Activated CD4-positive, alpha-beta T cell treated with anti-CD3 and anti-CD28 coated beads, Interleukin-2, amount 10 ng/mL, durations not matched to agents 7 days and 5 days (primary cell): ENCODE measurements around the gene TBC1D21. TPM values are rescaled to one million over a fixed set of nuclear protein-coding genes. Genes with fewer than 3 reads are reported as not detected.

Experiments used
- CTCF ChIA-PET: fragments of 350-600 bp; sonication (Branson Sonifier 250); formaldehyde crosslinking; loops from one replicate; lab custom pipeline; 2021; ENCODE audit warnings: antibody characterized with exemption; lab: Charles Lee
- POLR2A ChIA-PET: fragments of 350-600 bp; sonication (Branson Sonifier 250); formaldehyde crosslinking; loops from one replicate; lab custom pipeline; 2021; ENCODE audit warnings: antibody characterized with exemption; lab: Charles Lee
- DNase-seq: peaks from one replicate; pipeline ENCODE4 v3.0.0-alpha.2; 2020
- H3K27ac Mint-ChIP-seq: one replicate; pipeline ENCODE4 v1.8.0; 2021; ENCODE audit warnings: mild to moderate bottlenecking, moderate library complexity, mixed read lengths
- H3K27me3 Mint-ChIP-seq: one replicate; pipeline ENCODE4 v1.8.0; 2021; ENCODE audit warnings: mixed read lengths
- H3K36me3 Mint-ChIP-seq: one replicate; pipeline ENCODE4 v1.8.0; 2021; ENCODE audit warnings: low read depth, mixed read lengths
- H3K4me1 Mint-ChIP-seq: one replicate; pipeline ENCODE4 v1.8.0; 2021; ENCODE audit warnings: mixed read lengths
- H3K4me3 Mint-ChIP-seq: one replicate; pipeline ENCODE4 v1.8.0; 2021; ENCODE audit warnings: mild to moderate bottlenecking, moderate library complexity, mixed read lengths
- H3K9me3 Mint-ChIP-seq: one replicate; pipeline ENCODE4 v1.8.0; 2021; ENCODE audit warnings: mixed read lengths
- total RNA-seq, 2 experiments: library from RNA; stranded (reverse); gene quantifications; one replicate each; pipeline ENCODE4 v1.2.3, GENCODE V29; 2021

TBC1D21 gene
- total RNA-seq, 2 experiments from 2014 or later = not detected

- DNase-seq = no peak
- ChIA-PET POLR2A (no interaction called here), CTCF (interaction anchor here (0.9 to 1.7 kb wide), 6 partner anchors 10 to 49 kb away, joined by 3 to 7 read pairs (median 4); no protein-coding TSS in a partner anchor)
- peak overlapping the region; percentile 78 for H3K27ac Mint-ChIP-seq
- H3K36me3 Mint-ChIP-seq = peaks cover 6% of the 10 kb centered on the region
- peaks cover 64% of the 10 kb centered on the region for H3K4me1 Mint-ChIP-seq
- H3K27me3 Mint-ChIP-seq = peaks cover 3% of the 10 kb centered on the region
- H3K9me3 Mint-ChIP-seq = peaks cover 2% of the 10 kb centered on the region
- H3K4me3 Mint-ChIP-seq = no peak overlapping the region
Observed at GRCh38 chr15:73924171-73924921, 51.0 kb downstream of the TBC1D21 start.

GRCh38 chr15:73925848-73926218 is 52.5 kb downstream of the TBC1D21 start:
- ChIA-PET POLR2A (no interaction called here), CTCF (interaction anchor here (1.2 kb wide), 1 partner anchor 11 kb away, joined by 3 read pairs; no protein-coding TSS in a partner anchor)
- H3K27ac Mint-ChIP-seq = peak overlapping the region; percentile 77
- no peaks in the 10 kb centered on the region for H3K9me3 Mint-ChIP-seq
- H3K36me3 Mint-ChIP-seq = peaks cover 2% of the 10 kb centered on the region
- H3K4me1 Mint-ChIP-seq = peaks cover 61% of the 10 kb centered on the region
- DNase-seq = no peak
- peaks cover 3% of the 10 kb centered on the region for H3K27me3 Mint-ChIP-seq
- peak overlapping the region; percentile 51 for H3K4me3 Mint-ChIP-seq

GRCh38 chr15:73926219-73927002 is 53.0 kb downstream of the TBC1D21 start, which contains the start of gene LOXL1:
LOXL1 (plus strand) TSS chr15:73926462; CDS start chr15:73926784, 322 bp downstream.
- Mint-ChIP-seq H3K4me3 (peak within 1 kb of the TSS; percentile 51), H3K27ac (peak within 1 kb of the TSS; percentile 77)

GRCh38 chr15:73927003-73927475 is 53.7 kb downstream of the TBC1D21 start:
- ChIA-PET CTCF (interaction anchor here (0.7 to 2.0 kb wide), 16 partner anchors 9 to 112 kb away, joined by 3 to 11 read pairs (median 6); partner anchors contain the start of genes PML and TBC1D21), POLR2A (no interaction called here)
- H3K4me1 Mint-ChIP-seq = peaks cover 58% of the 10 kb centered on the region
- H3K4me3 Mint-ChIP-seq = peak overlapping the region; percentile 41
- H3K27ac Mint-ChIP-seq = peak overlapping the region; percentile 36
- peak; percentile 29 for DNase-seq
- H3K9me3 Mint-ChIP-seq = no peaks in the 10 kb centered on the region
- H3K27me3 Mint-ChIP-seq = peaks cover 3% of the 10 kb centered on the region
- peaks cover 2% of the 10 kb centered on the region for H3K36me3 Mint-ChIP-seq

More at GRCh38 chr15:73926219-73927002, 53.0 kb downstream of the TBC1D21 start, which contains the start of gene LOXL1:
- CTCF ChIA-PET = interaction anchor here (1.8 kb wide), 1 partner anchor 19 kb away, joined by 10 read pairs; no protein-coding TSS in a partner anchor
- Mint-ChIP-seq H3K27me3 (peaks cover 3% of the 10 kb centered on the region), H3K36me3 (peaks cover 2% of the 10 kb centered on the region), H3K9me3 (no peaks in the 10 kb centered on the region), H3K4me1 (peaks cover 61% of the 10 kb centered on the region)
- POLR2A ChIA-PET = no interaction called here
- DNase-seq = no peak

- peaks cover 3% of the 10 kb centered on the region for H3K27me3 Mint-ChIP-seq
- peaks cover 2% of the 10 kb centered on the region for H3K36me3 Mint-ChIP-seq
- H3K4me1 Mint-ChIP-seq = peaks cover 58% of the 10 kb centered on the region
- no peaks in the 10 kb centered on the region for H3K9me3 Mint-ChIP-seq
- DNase-seq = peak; percentile 73
- H3K27ac Mint-ChIP-seq = peak overlapping the region; percentile 63
- ChIA-PET POLR2A (no interaction called here), CTCF (interaction anchor here (0.7 to 2.0 kb wide), 21 partner anchors 8 to 112 kb away, joined by 3 to 11 read pairs (median 4); partner anchors contain the start of genes PML and TBC1D21)
- peak overlapping the region; percentile 69 for H3K4me3 Mint-ChIP-seq
Observed at GRCh38 chr15:73927476-73928240, 54.3 kb downstream of the TBC1D21 start.

GRCh38 chr15:73928241-73928579 is 54.8 kb downstream of the TBC1D21 start:
- Mint-ChIP-seq H3K9me3 (no peaks in the 10 kb centered on the region), H3K27ac (peak overlapping the region; percentile 63), H3K36me3 (peaks cover 2% of the 10 kb centered on the region), H3K4me1 (peaks cover 56% of the 10 kb centered on the region), H3K4me3 (peak overlapping the region; percentile 69), H3K27me3 (peaks cover 3% of the 10 kb centered on the region)
- DNase-seq = no peak
- ChIA-PET POLR2A (no interaction called here), CTCF (interaction anchor here (0.7 to 2.0 kb wide), 19 partner anchors 8 to 111 kb away, joined by 3 to 11 read pairs (median 4); partner anchors contain the start of gene PML)

- Mint-ChIP-seq H3K27me3 (peaks cover 3% of the 10 kb centered on the region), H3K36me3 (peaks cover 2% of the 10 kb centered on the region), H3K27ac (peak overlapping the region; percentile 57), H3K9me3 (no peaks in the 10 kb centered on the region), H3K4me3 (peak overlapping the region; percentile 25), H3K4me1 (peaks cover 47% of the 10 kb centered on the region)
- ChIA-PET POLR2A (no interaction called here), CTCF (interaction anchor here (1.2 to 2.0 kb wide), 2 partner anchors 24 to 32 kb away, joined by 4 to 7 read pairs; no protein-coding TSS in a partner anchor)
- DNase-seq = no peak
Observed at GRCh38 chr15:73928971-73929627, 55.7 kb downstream of the TBC1D21 start.

- ChIA-PET CTCF (interaction anchor here (1.2 kb wide), 2 partner anchors 12 to 56 kb away, joined by 3 read pairs; no protein-coding TSS in a partner anchor), POLR2A (no interaction called here)
- H3K36me3 Mint-ChIP-seq = peaks cover 2% of the 10 kb centered on the region
- no peak overlapping the region for H3K27ac Mint-ChIP-seq
- H3K27me3 Mint-ChIP-seq = peaks cover 3% of the 10 kb centered on the region
- H3K4me3 Mint-ChIP-seq = no peak overlapping the region
- no peaks in the 10 kb centered on the region for H3K9me3 Mint-ChIP-seq
- no peak for DNase-seq
- peaks cover 36% of the 10 kb centered on the region for H3K4me1 Mint-ChIP-seq
Observed at GRCh38 chr15:73930371-73930770, 57.0 kb downstream of the TBC1D21 start.

- Mint-ChIP-seq H3K27ac (no peak overlapping the region), H3K27me3 (peaks cover 1% of the 10 kb centered on the region), H3K4me1 (peaks cover 31% of the 10 kb centered on the region), H3K4me3 (no peak overlapping the region), H3K9me3 (no peaks in the 10 kb centered on the region), H3K36me3 (peaks cover under 1% of the 10 kb centered on the region)
- ChIA-PET CTCF (interaction anchor here (0.8 to 2.8 kb wide), 5 partner anchors 9 to 57 kb away, joined by 3 to 9 read pairs (median 3); no protein-coding TSS in a partner anchor), POLR2A (no interaction called here)
- no peak for DNase-seq
Observed at GRCh38 chr15:73930790-73931281, 57.5 kb downstream of the TBC1D21 start.

GRCh38 chr15:73931441-73931840 is 58.1 kb downstream of the TBC1D21 start:
- no peak for DNase-seq
- Mint-ChIP-seq H3K27ac (no peak overlapping the region), H3K4me3 (no peak overlapping the region), H3K4me1 (peaks cover 30% of the 10 kb centered on the region), H3K9me3 (no peaks in the 10 kb centered on the region), H3K27me3 (no peaks in the 10 kb centered on the region), H3K36me3 (no peaks in the 10 kb centered on the region)
- CTCF ChIA-PET = interaction anchor here (0.8 to 2.8 kb wide), 6 partner anchors 9 to 58 kb away, joined by 3 to 9 read pairs (median 3); no protein-coding TSS in a partner anchor
- POLR2A ChIA-PET = no interaction called here
